GM18861 (cell line): ENCODE data around the gene VRK2.
"Not testable (repeated sequence)": the region's sequence is repeated elsewhere in the genome, so short reads cannot be mapped to it uniquely, and the experiment has no call there.

Experiments
- ATAC-seq: cut with Tn5 transposase; IDR thresholded peaks from one replicate; pipeline ENCODE4 v1.9.1; 2021; ENCODE audit not compliant: unreplicated experiment

Gene VRK2

DNA sequence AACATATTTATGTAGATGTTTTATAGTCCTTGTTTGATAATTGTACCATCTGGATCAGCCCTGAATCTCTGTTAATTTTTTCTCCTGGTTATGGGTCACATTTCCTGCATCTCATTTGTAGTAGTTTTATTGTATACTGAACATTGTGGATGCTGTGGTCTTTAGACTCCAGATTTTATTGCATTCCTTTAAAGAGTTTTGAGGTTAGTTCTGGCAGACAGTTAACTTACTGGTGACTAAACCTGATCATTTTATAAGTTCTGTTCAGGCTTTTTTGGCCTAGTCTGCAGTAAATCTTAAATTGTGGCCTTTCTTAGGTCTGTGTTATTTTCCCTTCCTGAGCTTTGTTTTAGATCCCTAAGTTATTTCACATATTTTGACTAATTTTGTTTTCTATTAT lies 110.2 kb downstream of the VRK2 start:
- no peak for ATAC-seq

DNA sequence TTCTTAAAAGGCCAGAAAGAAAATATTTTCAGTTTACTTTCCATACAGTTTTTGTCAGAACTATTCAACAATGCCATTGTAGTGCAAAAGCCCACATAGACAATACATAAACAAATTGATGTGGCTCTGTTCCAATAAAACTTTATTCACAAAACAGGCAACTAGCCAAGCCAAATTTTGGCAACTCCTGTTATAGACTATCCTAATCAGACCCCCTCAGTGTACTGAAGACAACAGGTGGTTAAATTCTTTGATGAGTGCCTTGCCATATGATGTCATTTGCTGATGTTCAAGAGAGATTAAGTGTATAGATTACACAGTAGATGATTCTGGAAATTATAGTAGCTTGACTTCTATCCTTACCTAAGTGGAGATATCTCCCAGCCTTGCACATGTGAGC lies 111.1 kb downstream of the VRK2 start:
- ATAC-seq: no peak

DNA sequence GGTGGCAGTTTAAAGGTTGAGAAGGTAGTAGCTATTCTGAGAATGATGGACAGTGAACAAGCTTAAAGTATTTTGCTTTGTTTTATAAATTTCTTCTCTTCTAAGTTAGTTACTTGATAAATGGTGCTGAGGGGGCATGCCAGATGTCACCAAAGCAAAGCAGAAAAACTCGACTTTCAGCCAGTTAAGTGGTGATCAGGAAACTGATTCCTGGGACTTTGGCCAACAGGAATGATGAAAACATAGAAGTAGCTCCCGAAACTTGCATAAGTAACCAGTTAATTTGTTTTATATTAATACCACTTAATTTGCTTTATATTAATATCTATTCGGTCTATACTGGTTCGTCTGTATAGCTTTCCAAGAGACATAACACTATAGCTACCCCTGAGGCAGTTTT lies 111.9 kb downstream of the VRK2 start:
- ATAC-seq: no peak

DNA sequence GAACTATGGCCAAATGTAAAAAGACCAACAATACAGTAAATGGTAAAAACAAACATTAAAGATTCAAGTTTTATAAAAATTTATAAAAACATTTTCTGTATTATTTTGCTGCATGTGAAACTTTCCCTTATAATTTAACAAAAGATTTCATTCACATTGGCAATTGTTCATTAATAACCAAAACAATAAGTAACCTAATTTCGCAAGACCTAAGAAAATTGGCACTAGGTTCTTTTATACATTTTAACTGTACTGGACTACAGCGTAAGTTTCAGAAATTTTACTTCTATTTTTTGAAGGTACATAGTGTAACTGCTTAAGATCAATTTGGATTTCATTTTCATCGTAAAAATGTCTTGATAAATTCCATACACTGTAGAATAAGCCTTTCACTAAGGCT lies 117.3 kb downstream of the VRK2 start:
- ATAC-seq: no peak

DNA sequence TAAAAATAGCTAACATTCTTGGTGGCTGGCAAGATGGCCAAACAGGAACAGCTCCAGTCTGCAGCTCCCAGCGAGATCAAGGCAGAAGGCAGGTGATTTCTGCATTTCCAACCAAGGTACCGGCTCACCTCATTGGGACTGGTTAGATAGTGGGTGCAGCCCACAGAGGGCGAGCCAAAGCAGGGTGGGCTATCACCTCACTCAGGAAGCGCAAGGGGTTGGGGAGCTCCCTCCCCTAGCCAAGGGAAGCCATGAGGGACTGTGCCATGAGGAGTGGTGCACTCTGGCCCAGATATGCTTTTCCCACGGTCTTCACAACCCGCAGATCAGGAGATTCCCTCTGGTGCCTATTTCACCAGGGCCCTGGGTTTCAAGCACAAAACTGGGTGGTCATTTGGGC lies 121.5 kb downstream of the VRK2 start:
- ATAC-seq: not testable (repeated sequence)

DNA sequence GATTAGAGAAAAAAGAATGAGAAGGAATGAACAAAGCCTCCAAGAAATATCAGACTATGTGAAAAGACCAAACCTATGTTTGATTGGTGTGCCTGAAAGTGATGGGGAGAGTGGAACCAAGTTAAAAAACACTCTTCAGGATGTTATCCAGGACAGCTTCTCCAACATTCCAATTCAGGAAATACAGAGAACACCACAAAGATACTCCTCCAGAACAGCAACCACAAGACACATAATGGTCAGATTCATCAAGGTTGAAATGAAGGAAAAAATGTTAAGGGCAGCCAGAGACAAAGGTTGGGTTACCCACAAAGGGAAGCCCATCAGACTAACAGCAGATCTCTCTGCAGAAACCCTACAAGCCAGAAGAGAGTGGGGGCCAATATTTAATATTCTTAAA lies 123.2 kb downstream of the VRK2 start:
- not testable (repeated sequence) for ATAC-seq

DNA sequence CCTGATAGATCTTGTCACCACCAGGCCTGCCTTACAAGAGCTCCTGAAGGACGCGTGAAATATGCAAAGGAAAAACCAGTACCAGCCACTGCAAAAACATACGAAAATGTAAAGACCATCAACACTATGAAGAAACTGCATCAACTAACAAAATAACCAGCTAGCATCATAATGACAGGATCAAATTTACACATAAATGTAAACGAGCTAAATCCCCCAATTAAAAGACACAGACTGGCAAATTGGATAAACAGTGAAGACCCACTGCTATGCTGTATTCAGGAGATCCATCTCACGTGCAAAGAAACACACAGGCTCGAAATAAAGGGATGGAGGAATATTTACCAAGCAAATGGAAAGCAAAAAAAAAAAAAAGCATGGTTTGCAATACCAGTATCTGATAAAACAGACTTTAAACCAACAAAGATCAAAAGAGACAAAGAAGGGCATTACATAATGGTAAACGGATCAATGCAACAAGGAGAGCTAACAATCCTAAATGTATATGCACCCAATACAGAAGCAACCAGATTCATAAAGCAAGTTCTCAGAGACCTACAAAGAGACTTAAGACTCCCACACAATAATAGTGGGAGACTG lies 123.8 kb downstream of the VRK2 start:
- ATAC-seq: not testable (repeated sequence)

DNA sequence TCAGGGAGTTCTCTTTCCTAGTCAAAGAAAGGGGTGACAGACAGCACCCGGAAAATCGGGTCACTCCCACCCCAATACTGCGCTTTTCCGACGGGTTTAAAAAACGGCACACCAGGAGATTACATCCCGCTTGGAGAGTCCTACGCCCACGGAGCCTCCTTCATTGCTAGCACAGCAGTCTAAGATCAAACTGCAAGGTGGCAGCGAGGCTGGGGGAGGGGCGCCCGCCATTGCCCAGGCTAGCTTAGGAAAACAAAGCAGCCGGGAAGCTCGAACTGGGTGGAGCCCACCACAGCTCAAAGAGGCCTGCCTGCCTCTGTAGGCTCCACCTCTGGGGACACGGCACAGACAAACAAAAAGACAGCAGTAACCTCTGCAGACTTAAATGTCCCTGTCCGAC lies 125.2 kb downstream of the VRK2 start:
- ATAC-seq: not testable (repeated sequence)

DNA sequence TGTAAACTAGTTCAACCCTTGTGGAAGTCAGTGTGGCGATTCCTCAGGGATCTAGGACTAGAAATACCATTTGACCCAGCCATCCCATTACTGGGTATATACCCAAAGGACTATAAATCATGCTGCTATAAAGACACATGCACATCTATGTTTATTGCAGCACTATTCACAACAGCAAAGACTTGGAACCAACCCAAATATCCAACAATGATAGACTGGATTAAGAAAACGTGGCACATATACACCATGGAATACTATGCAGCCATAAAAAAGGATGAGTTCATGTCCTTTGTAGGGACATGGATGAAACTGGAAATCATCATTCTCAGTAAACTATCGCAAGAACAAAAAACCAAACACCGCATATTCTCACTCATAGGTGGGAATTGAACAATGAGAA lies 130.6 kb downstream of the VRK2 start:
- ATAC-seq: not testable (repeated sequence)

DNA sequence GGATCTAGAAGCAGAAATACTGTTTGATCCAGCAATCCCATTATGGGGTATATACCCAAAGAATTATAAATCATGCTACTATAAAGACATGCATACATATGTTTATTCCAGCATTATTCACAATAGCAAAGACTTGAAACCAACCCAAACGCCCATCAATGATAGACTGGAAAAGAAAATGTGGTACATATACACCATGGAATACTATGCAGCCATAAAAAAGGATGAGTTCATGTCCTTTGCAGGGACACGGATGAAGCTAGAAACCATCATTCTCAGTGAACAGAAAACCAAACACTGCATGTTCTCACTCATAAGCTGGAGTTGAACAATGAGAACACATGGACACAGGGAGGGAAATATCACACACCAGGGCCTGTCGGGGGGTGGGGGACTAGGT lies 133.6 kb downstream of the VRK2 start:
- ATAC-seq: not testable (repeated sequence)

DNA sequence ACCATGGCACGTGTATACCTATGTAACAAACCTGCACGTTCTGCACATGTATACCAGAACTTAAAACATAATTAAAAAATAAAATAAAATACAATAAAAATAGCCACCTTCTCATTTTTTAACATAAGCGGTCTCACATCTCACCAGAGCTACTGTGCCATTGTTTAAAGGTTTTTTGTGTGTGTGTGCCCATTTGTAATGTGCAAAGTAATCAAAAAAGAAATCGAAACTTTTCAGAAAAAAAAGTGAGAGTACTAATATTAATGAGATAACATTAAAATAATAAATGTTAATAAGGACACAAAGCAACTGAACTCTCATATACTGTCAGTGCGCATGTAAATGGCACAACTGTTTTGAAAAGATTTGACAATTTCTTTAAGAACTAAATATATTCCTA lies 134.0 kb downstream of the VRK2 start:
- ATAC-seq: no peak

DNA sequence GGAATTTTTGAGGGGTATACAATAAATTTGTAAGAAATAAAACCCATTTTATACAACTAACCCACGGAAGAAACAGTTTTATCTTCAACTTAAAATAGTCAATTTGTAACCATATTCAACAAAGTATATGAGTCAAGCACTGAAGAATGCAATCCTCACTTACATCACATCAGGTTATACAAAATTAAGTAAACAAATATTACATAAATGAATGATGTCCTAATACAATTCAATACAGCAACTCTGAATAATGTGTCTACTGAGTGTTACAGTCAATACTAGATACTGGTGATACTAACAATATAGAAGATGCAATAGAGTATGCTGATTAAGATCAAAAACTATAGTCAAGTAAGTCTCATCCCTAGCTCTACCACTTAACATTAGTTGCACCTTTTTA lies 135.9 kb downstream of the VRK2 start:
- ATAC-seq: no peak

DNA sequence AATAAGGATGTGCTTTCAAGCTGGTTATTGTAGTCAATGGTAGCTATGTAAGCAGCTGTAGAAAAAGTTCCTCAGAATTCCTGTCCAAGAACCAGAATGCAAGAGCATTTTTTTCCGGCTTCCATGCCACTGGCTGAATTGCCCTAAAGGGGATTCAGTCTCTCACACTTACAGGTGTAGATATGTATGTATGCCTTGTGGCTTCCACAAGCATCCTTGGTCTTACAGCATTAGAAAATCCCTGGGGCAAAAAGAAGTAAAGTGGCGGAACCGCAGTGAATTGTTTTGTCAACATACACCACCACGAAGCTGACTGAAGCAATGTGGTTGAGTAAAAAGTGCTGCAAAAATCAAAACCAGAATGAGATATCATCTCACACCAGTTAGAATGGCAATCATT lies 139.9 kb downstream of the VRK2 start:
- no peak for ATAC-seq

DNA sequence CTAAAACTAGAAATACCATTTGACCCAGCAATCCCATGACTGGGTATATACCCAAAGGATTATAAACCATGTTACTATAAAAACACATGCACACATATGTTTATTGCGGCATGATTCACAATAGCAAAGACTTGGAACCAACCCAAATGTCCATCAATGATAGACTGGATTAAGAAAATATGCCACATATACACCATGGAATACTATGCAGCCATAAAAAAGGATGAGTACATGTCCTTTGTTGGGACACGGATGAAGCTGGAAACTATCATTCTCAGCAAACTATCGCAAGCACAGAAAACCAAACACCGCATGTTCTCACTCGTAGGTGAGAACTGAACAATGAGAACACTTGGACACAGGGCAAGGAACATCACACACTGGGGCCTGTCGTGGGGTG lies 140.4 kb downstream of the VRK2 start:
- not testable (repeated sequence) for ATAC-seq

DNA sequence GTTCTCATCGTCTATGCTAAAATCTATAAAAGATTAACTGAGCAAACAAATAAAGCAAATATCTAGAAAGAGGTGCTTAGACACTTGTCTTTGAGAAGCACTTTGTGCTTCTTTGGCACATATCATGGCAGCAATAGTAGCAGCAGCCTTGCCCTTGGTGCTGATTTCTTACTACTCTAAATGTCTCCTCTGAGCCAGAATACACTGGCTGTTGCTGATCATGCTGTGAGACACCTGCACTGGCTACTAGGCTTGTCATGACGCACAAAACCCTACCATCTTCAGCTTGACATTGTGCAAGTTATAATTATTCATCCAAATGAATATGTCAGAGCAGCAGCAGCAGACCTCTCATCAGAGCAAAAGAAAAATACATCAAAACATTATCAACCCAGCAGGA lies 147.9 kb downstream of the VRK2 start:
- ATAC-seq: no peak

DNA sequence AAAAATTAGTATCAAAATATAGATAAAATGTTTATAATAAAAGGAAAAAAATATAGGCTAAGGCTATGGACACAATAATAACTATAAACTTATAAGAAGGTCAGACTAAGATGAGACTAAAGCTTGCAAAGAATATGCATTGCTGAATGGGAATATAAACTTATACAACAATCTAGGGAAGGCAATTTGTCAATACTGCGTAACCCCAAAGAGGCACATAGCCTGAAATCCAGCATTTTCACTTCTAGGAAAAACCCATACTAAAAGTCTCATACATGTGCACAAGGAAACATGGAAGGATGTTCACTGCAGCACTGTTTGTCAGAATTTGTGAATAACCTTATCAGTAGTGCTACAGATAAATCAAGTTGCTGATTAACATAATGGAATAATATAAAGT lies 149.1 kb downstream of the VRK2 start:
- no peak for ATAC-seq

DNA sequence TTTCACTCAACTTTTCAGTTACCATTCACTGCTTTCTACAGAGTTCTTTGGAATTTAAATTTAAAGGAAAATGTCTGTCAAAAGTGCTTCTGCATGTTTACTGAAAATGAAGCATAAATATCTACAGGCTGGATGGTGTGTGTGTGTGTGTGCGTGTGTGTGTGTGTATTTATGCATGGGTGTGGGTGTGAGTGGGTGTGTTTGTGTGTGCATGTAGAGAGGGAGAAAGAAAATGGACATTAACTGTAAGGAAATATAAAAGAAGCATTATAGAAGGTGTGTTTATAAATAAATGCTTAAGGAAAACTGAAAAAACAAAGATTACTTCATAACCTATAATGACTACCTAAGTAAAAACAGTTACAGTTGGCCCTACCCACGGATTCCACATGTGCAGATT lies 151.3 kb downstream of the VRK2 start:
- ATAC-seq: no peak

DNA sequence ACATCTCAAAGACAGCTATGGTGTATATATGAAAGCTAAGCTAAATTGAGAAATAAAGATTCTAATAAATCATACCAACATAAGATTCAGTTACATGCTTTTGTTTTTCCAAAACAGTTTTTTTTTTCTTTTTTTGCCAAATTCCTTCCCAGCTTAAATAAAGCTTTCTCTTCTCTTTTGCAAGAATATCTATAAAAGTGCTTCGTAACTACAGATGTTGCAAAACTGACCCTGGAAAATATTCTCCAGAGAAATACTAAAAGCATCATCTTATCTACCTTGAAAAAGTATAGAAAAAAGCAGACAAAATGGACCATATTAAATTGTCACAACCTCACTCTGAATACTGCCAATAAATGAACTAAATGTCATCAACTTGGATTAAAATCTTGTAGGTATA lies 155.8 kb downstream of the VRK2 start:
- ATAC-seq: no peak

DNA sequence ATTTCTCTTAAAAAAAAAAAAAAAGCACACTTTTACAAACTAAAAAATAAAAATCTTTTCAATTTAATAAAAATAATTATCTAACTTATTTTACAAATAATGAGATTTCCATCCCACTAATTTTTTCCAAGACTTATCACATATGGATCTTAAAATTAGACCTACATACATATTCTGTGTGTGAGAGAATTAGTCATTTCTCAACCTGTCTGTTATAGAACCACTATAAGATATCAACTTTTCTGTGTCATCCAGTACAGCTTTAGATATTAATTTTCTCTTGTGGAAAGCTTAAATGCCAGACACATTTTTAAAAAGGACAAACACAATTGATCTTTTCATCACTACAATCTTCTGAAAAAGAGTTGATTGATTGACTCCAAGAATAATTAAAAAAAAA lies 156.4 kb downstream of the VRK2 start:
- ATAC-seq: no peak

DNA sequence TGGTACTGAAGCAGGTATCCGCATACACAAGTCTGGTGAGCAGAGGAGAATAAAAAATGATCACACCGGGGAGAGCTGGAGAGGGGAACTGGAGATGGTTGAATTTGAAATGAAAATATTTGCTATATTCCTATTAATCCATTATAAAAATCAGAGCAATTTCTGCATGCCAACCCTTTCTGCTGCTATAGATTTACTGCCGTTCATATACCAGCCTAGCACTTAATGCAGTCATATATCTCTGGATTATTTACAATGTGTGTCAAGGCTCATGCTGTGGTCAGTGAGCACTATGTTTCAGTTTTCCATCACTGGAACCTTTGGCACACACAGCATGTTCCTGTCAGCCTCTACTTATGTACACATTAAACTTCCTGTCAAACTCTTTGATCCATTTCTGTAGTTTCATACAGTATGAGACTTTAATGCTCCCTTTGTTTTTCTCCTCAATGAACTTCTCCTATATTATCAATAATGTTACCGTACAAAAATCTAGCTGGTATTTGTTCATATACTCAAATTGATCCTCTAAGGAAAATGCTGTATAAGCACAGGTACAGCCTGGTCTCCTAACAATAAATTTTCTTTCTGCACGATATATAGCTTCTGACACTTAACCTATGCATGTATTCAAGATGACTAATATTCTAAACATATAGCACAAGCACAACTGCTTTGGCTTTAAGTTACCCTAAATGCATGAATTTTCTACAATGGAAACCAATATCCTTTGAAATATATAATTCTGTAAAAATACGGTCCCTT lies 157.8 kb downstream of the VRK2 start:
- no peak for ATAC-seq

DNA sequence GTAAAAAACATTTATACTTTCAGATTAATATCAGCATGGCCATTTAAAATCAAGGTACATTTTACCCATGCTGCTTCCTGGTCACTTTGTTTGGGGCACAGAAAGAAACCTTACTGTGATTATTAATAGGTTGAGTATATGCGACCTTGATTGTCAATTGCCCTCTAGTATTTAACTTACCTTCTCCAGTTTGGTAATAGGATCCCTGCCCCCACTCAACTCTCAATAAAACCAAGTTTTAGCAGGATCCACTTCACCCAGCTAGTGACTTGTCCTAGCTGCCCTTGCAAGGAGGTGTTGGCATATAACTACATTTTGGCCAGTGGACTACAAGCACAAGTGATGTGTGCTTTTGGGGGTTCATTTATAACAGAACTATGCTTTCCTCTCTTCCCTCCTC lies 160.2 kb downstream of the VRK2 start:
- no peak for ATAC-seq

DNA sequence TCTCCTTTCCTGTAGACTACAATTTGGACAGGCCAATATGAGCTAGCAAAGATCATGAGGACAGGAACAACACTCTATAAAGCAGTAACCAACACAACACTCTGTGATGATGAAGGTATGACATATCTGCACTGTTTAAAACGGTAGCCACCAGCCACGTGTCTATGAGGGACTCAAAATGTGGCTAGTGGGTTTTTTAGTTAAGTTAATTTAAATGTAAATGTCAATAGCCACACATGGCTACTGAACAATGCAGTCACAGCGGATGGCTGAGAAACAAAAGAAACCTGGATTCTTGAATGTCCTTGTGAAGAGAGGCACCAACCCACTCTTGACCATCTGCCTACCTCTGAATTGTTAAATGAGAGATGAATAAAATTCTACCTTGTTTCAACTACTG lies 160.6 kb downstream of the VRK2 start:
- no peak for ATAC-seq
